Gastrocnemius medialis (tissue), 4 donors: Measurements from ENCODE around the gene RSPO3. TPM values are rescaled to one million over a fixed set of nuclear protein-coding genes. Genes with fewer than 3 reads are reported as not detected.

Experiments
- ATAC-seq, 2 donors: fragments of 150-250 bp; one replicate each; pipeline ENCODE4 v1.9.1; 2016
- DNase-seq, 2 donors: peaks; one replicate each; pipeline ENCODE4 v3.0.0-alpha.2; 2019
- H3K27ac ChIP-seq, 4 donors: fragments of 200-600 bp; sonication (generic); 1 replicate in 1 of 4; 2 replicates in 3 of 4; pipeline ENCODE4 v1.5.1; 2016 to 2018; ENCODE audit warnings: mild to moderate bottlenecking in 2 of 4, moderate library complexity in 1 of 4
- H3K27me3 ChIP-seq, 3 donors: fragments of 200-600 bp; sonication (generic) in 2 of 3; 1 replicate in 1 of 3; 2 replicates in 2 of 3; pipeline versions ENCODE4 v1.5.1 to v1.6.0; 2016 to 2019; ENCODE audit warnings: mild to moderate bottlenecking in 1 of 3, moderate library complexity in 1 of 3
- H3K36me3 ChIP-seq, 2 donors: fragments of 200-600 bp; sonication (generic) in 1 of 2; one replicate each; pipeline ENCODE4 v1.5.1; 2017 to 2018
- H3K4me1 ChIP-seq, 2 donors: fragments of 200-600 bp; sonication (generic) in 1 of 2; one replicate each; pipeline ENCODE4 v1.5.1; 2016 to 2017; ENCODE audit warnings: mild to moderate bottlenecking in 2 of 2
- H3K4me3 ChIP-seq, 4 donors: fragments of 200-600 bp; sonication (generic) in 3 of 4; 1 replicate in 1 of 4; 2 replicates in 3 of 4; pipeline ENCODE4 v1.5.1; 2016 to 2019; ENCODE audit warnings: mild to moderate bottlenecking in 2 of 4
- H3K9me3 ChIP-seq, 3 donors: fragments of 200-600 bp; sonication (generic) in 2 of 3; 1 replicate in 1 of 3; 2 replicates in 2 of 3; pipeline ENCODE4 v1.5.1; 2016 to 2019
- CTCF ChIP-seq, 5 experiments: fragments of 450-650 bp in 3 of 5; fragments of 200-600 bp in 2 of 5; sonication (generic) in 2 of 5; IDR thresholded peaks in 4 of 5; conservative IDR thresholded peaks in 1 of 5; 1 replicate in 4 of 5; 2 replicates in 1 of 5; pipeline ENCODE4 v1.5.1; 2016 to 2019; ENCODE audit warnings: antibody characterized with exemption in 5 of 5, mild to moderate bottlenecking in 3 of 5, moderate library complexity in 3 of 5
- POLR2A ChIP-seq, 2 donors: fragments of 450-650 bp; IDR thresholded peaks; one replicate each; pipeline ENCODE4 v1.6.1; 2017; ENCODE audit warnings: antibody characterized with exemption in 2 of 2, mild to moderate bottlenecking in 2 of 2, moderate library complexity in 2 of 2
- in situ Hi-C, 4 donors: fragments of 200-750 bp; cut with MboI; loops; one replicate each; pipeline versions ENCODE4 v1.15.0 to v1.8.0; 2017; ENCODE audit warnings: low sequenced_read_pairs in 4 of 4
- intact Hi-C: fragments of 100-400 bp; cut with DNase I; formaldehyde crosslinking; loops from one replicate; pipeline ENCODE4 v1.15.1; 2023; ENCODE audit warnings: low total_unique reads
- total RNA-seq, 4 donors: library from RNA; depleted of rRNA; stranded (reverse); fragments of >200 nt; gene quantifications; one replicate each; pipeline versions ENCODE4 v1.1.0 to v1.2.3, GENCODE V29; 2016

The RSPO3 gene
- total RNA-seq, 4 donors from 2014 or later = 4.8 to 30.5 (median 7.2) TPM

- no peaks in the 10 kb centered on the region for H3K9me3 ChIP-seq
- ATAC-seq (no peak), DNase-seq (no peak)
- no peak overlapping the region for H3K27ac ChIP-seq
- in situ Hi-C loops (no loop called here), intact Hi-C loops (no loop called here)
- peaks cover 7 to 9% of the 10 kb centered on the region in 2 donors for H3K4me1 ChIP-seq
- H3K36me3 ChIP-seq = no peaks in the 10 kb centered on the region
- no peaks in the 10 kb centered on the region for H3K27me3 ChIP-seq
- H3K4me3 ChIP-seq = no peak overlapping the region
- no peak for TF ChIP-seq CTCF (IDR thresholded peaks at IDR 0.05 in 4 of 5, conservative IDR thresholded peaks at IDR 0.05 in 1 of 5)
- no peak for TF ChIP-seq POLR2A (IDR thresholded peaks at IDR 0.05)
Measured at GRCh38 chr6:127083231-127083962, 35.1 kb upstream of the RSPO3 start.

- intact Hi-C loops = no loop called here
- Histone ChIP-seq H3K27me3 (no peaks in the 10 kb centered on the region), H3K4me1 (peaks cover 7 to 9% of the 10 kb centered on the region in 2 donors), H3K9me3 (no peaks in the 10 kb centered on the region), H3K27ac (no peak overlapping the region), H3K4me3 (no peak overlapping the region), H3K36me3 (no peaks in the 10 kb centered on the region)
- TF ChIP-seq CTCF (IDR thresholded peaks at IDR 0.05 in 4 of 5, conservative IDR thresholded peaks at IDR 0.05 in 1 of 5) (no peak), POLR2A (IDR thresholded peaks at IDR 0.05) (no peak)
- DNase-seq = no peak
- ATAC-seq = no peak
- in situ Hi-C loops = no loop called here
Measured at GRCh38 chr6:127083963-127084310, 34.5 kb upstream of the RSPO3 start.

GRCh38 chr6:127085181-127085580 lies 33.3 kb upstream of the RSPO3 start:
- Histone ChIP-seq H3K4me1 (peaks cover 0 to 4% of the 10 kb centered on the region in 2 donors), H3K9me3 (no peaks in the 10 kb centered on the region), H3K36me3 (no peaks in the 10 kb centered on the region), H3K27ac (no peak overlapping the region), H3K4me3 (no peak overlapping the region), H3K27me3 (no peaks in the 10 kb centered on the region)
- in situ Hi-C loops = no loop called here
- intact Hi-C loops = no loop called here
- TF ChIP-seq POLR2A (IDR thresholded peaks at IDR 0.05) (no peak), CTCF (IDR thresholded peaks at IDR 0.05 in 4 of 5, conservative IDR thresholded peaks at IDR 0.05 in 1 of 5) (no peak)
- no peak for DNase-seq
- ATAC-seq = no peak

GRCh38 chr6:127090051-127090450 lies 28.4 kb upstream of the RSPO3 start:
- Histone ChIP-seq H3K27me3 (no peaks in the 10 kb centered on the region), H3K4me3 (no peak overlapping the region), H3K36me3 (no peaks in the 10 kb centered on the region), H3K9me3 (no peaks in the 10 kb centered on the region), H3K27ac (no peak overlapping the region), H3K4me1 (no peaks in the 10 kb centered on the region)
- no peak for TF ChIP-seq CTCF (IDR thresholded peaks at IDR 0.05 in 4 of 5, conservative IDR thresholded peaks at IDR 0.05 in 1 of 5)
- TF ChIP-seq POLR2A (IDR thresholded peaks at IDR 0.05) = no peak
- intact Hi-C loops (no loop called here), in situ Hi-C loops (no loop called here)
- ATAC-seq (no peak), DNase-seq (no peak)

GRCh38 chr6:127092466-127092865 lies 26.0 kb upstream of the RSPO3 start:
- Histone ChIP-seq H3K27me3 (no peaks in the 10 kb centered on the region), H3K27ac (no peak overlapping the region), H3K36me3 (no peaks in the 10 kb centered on the region), H3K4me1 (no peaks in the 10 kb centered on the region), H3K4me3 (no peak overlapping the region), H3K9me3 (no peaks in the 10 kb centered on the region)
- no peak for TF ChIP-seq POLR2A (IDR thresholded peaks at IDR 0.05)
- TF ChIP-seq CTCF (IDR thresholded peaks at IDR 0.05 in 4 of 5, conservative IDR thresholded peaks at IDR 0.05 in 1 of 5) = no peak
- intact Hi-C loops = no loop called here
- in situ Hi-C loops = no loop called here
- ATAC-seq = no peak
- no peak for DNase-seq
